Nephron progenitor cell (in vitro differentiated cells): ENCODE measurements around the gene PLD1.

Experiments used
- DNase-seq: peaks from one replicate; pipeline ENCODE4 v3.0.0; 2021
- H3K27ac Mint-ChIP-seq: 2 replicates; pipeline ENCODE4 v1.8.0; 2021; ENCODE audit warnings: mild to moderate bottlenecking, moderate library complexity, mixed read lengths
- H3K27me3 Mint-ChIP-seq: 2 replicates; pipeline ENCODE4 v1.8.0; 2021; ENCODE audit warnings: mild to moderate bottlenecking, low read depth, mixed read lengths; ENCODE audit not compliant: poor library complexity
- H3K36me3 Mint-ChIP-seq: 2 replicates; pipeline ENCODE4 v1.8.0; 2021; ENCODE audit warnings: low read depth, mixed read lengths
- H3K4me1 Mint-ChIP-seq: 2 replicates; pipeline ENCODE4 v1.8.0; 2021; ENCODE audit warnings: mixed read lengths
- H3K4me3 Mint-ChIP-seq: 2 replicates; pipeline ENCODE4 v1.8.0; 2021; ENCODE audit warnings: mild to moderate bottlenecking, moderate library complexity, mixed read lengths
- H3K9me3 Mint-ChIP-seq: 2 replicates; pipeline ENCODE4 v1.8.0; 2021; ENCODE audit warnings: mild to moderate bottlenecking, moderate library complexity, mixed read lengths
- TF ChIP-seq, protein P1 (sequence below): fragments of 200-600 bp; sonication (generic); IDR thresholded peaks from 2 replicates; pipeline ENCODE4 v1.5.0; 2021; ENCODE audit warnings: antibody characterized with exemption

The PLD1 gene

DNA sequence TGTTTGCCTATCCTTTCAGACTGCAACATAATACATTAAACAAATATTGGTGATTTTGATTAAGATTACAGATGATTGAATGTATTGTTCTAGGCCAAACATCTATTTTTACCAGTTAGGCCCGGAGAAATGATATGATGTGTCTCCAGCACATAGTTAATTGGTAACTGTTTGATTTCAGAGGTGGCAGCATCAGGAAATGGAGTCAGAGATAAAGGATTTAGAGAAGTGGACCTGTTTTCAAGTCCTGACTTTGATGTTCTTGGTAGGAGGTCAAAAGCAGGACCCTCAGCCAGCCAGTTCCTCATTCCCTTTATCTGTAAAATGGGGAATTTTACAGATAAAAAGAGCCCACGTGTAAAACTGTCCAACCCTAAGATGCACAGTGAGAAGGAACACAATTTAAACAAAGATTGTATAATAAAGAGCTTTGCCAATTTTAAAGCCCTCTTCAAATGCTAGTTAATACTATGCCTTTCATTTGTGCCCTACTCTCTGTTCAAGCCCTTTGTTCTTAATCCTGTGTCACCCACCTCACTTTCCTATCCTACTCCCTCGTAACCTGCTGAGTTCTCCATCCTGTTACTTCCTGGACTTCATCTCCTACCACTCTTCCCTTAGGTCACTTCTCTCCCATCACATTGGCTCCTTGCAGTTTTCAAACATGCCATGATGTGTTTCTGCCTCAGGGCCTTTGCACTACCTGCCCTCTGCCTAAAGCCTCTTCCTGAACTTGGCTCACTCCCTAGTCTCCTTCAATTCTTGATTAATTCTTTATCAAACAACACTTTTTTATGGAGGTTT, 35.4 kb upstream of the PLD1 start:
- no peak for DNase-seq
- no peak overlapping the region for H3K27ac Mint-ChIP-seq
- TF ChIP-seq, protein P1, sequence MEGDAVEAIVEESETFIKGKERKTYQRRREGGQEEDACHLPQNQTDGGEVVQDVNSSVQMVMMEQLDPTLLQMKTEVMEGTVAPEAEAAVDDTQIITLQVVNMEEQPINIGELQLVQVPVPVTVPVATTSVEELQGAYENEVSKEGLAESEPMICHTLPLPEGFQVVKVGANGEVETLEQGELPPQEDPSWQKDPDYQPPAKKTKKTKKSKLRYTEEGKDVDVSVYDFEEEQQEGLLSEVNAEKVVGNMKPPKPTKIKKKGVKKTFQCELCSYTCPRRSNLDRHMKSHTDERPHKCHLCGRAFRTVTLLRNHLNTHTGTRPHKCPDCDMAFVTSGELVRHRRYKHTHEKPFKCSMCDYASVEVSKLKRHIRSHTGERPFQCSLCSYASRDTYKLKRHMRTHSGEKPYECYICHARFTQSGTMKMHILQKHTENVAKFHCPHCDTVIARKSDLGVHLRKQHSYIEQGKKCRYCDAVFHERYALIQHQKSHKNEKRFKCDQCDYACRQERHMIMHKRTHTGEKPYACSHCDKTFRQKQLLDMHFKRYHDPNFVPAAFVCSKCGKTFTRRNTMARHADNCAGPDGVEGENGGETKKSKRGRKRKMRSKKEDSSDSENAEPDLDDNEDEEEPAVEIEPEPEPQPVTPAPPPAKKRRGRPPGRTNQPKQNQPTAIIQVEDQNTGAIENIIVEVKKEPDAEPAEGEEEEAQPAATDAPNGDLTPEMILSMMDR = no peak
- H3K27me3 Mint-ChIP-seq = peaks cover 9% of the 10 kb centered on the region
- H3K4me1 Mint-ChIP-seq = peaks cover 36% of the 10 kb centered on the region
- no peaks in the 10 kb centered on the region for H3K9me3 Mint-ChIP-seq
- no peaks in the 10 kb centered on the region for H3K36me3 Mint-ChIP-seq
- H3K4me3 Mint-ChIP-seq = no peak overlapping the region

DNA sequence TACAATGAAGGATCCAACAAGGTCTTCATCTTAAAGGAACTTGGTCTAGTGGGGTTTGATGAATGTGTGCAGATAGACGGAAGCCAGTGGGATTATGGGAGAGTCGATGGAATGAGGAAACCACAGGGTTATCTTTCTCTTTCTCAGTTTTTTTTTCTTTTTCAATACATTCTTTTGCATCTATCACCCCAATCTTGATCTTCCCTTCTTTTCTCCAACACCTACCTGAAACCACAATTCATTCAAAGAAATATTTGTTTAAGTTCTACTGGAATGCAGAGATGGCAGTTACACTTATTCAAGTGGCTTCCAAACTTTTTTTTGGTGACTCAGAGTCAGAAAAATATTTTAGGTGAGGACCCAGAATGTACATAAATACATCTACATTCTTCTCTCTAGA, 34.6 kb upstream of the PLD1 start:
- TF ChIP-seq, protein P1 = no peak
- H3K36me3 Mint-ChIP-seq = no peaks in the 10 kb centered on the region
- no peak overlapping the region for H3K4me3 Mint-ChIP-seq
- peaks cover 9% of the 10 kb centered on the region for H3K27me3 Mint-ChIP-seq
- H3K4me1 Mint-ChIP-seq = peaks cover 41% of the 10 kb centered on the region
- no peaks in the 10 kb centered on the region for H3K9me3 Mint-ChIP-seq
- no peak for DNase-seq
- H3K27ac Mint-ChIP-seq = no peak overlapping the region

DNA sequence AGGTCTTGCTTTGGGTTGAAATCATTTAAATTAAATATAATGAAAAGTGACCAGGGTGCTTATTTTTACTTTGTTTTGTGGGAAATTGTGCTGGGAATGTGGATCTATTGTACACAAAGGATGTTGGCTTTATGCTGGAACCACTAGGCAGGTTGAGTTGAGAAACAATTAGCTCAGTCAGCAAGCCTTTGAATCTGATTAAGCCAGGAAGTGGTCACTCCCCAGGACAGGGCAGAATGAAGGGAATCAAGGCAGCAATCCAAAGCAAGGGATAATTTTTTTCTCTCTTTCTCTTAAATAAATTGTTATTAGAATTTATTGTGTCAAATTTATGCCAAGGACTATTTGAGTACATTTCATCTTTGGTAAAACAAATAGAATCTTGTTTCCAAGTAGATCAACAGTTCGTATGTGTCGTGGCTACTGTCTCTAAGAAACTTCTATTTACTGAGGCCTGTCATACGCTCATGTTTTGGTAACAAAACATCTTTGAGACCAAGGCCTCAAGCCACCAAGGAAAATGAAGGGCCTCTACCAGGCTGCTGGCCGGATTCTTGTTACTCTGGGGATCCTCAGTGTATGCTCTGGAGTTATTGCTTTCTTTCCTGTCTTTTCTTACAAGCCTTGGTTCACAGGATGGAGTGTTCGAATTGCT, 32.7 kb upstream of the PLD1 start, which contains the start of gene TMEM212:
TSS of gene TMEM212 (plus strand) at position 486 of the 655 bp plus-strand sequence. CDS start at position 521, 35 bp downstream.
- H3K4me3 Mint-ChIP-seq = no peak within 1 kb of the TSS
- TF ChIP-seq, protein P1 = no peak
- no peak within 1 kb of the TSS for H3K27ac Mint-ChIP-seq
- DNase-seq = no peak
- H3K9me3 Mint-ChIP-seq = no peaks in the 10 kb centered on the region
- peaks cover 5% of the 10 kb centered on the region for H3K27me3 Mint-ChIP-seq
- H3K4me1 Mint-ChIP-seq = peaks cover 49% of the 10 kb centered on the region
- H3K36me3 Mint-ChIP-seq = no peaks in the 10 kb centered on the region

DNA sequence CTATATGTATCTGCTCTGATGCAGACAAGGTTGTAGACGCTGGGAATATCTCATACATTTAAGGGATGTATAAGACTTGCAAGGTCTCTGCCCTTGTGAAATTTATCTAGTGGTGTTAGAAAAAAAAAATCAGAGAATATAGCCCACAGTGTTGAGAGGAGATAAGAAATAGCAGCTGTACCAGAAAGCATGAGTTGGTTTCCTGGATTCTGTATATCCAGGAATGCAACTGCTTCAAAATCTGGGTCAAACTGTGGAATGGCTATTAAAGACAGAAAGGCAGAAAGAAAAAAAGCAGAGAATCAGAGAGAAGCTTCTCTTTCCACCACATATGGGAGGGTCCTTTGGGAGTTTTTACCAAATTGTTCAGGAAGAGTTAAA, 31.3 kb upstream of the PLD1 start:
- no peaks in the 10 kb centered on the region for H3K36me3 Mint-ChIP-seq
- H3K9me3 Mint-ChIP-seq = no peaks in the 10 kb centered on the region
- TF ChIP-seq, protein P1 = no peak
- peaks cover 45% of the 10 kb centered on the region for H3K4me1 Mint-ChIP-seq
- H3K27ac Mint-ChIP-seq = no peak overlapping the region
- peaks cover 5% of the 10 kb centered on the region for H3K27me3 Mint-ChIP-seq
- DNase-seq = no peak
- no peak overlapping the region for H3K4me3 Mint-ChIP-seq

DNA sequence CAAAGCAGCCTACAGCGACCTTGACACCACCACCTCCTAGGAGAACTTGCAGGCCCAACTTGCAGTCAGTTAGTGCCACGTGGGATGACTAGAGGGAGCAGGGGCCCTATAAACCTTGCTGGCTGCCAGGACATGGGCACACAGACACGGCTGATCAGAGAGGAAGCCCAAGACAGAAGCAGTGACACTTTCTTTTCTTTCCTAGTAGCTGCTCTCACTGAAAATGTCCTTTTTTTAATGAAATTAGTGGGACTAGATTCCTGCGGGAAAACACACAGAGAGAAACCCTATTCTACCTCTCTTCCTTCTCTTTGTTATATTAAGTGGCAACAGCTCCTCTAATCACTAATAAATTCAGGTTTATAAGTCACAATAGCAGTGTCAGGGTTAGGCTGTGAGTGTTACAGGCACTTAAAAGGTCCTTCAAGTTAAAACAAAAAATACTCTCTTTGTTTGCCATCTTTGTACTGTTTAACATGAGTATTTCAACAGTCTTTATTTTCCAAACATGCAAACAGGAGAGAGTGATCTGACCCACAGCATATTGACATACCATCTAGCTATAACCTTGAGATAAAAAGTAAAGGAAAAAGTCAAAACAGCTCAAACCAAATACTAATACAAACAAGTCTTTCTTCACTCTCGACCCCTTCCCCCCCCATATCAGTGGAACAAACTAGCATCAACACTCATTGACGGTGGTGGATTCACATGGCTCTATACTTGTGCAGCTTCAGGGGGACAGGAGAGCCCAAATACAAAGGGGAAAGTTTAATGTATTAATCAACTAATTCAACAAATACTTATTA, 30.7 kb upstream of the PLD1 start:
- H3K4me1 Mint-ChIP-seq = peaks cover 45% of the 10 kb centered on the region
- DNase-seq = peak; percentile 8
- H3K9me3 Mint-ChIP-seq = no peaks in the 10 kb centered on the region
- peak overlapping the region; percentile 70 for H3K27ac Mint-ChIP-seq
- TF ChIP-seq, protein P1 = no peak
- peak overlapping the region; percentile 8 for H3K4me3 Mint-ChIP-seq
- H3K36me3 Mint-ChIP-seq = no peaks in the 10 kb centered on the region
- H3K27me3 Mint-ChIP-seq = peaks cover 5% of the 10 kb centered on the region
